Heart left ventricle (tissue), 13 donors: Measurements from ENCODE around the gene MBP.

Experiments used
- POLR2A ChIP-seq, 2 donors: fragments of 450-650 bp; IDR thresholded peaks; one replicate each; pipeline ENCODE4 v1.6.1; 2017; ENCODE audit warnings: antibody characterized with exemption in 2 of 2, mild to moderate bottlenecking in 2 of 2, moderate library complexity in 2 of 2
- TF ChIP-seq, protein P1 (sequence below), 12 donors: fragments of 200-600 bp; sonication (generic) in 4 of 12; IDR thresholded peaks; one replicate each; pipeline versions ENCODE4 v1.5.0 to v1.8.0; 2018 to 2022; ENCODE audit warnings: antibody characterized with exemption in 12 of 12, mild to moderate bottlenecking in 5 of 12
- donor health status: ischemic (EF 13 %, LVEDD 7.1; RV severe dilation, severe dysfunction).
- donor health status: DM: no; HTN: yes; CAD: no.
- donor health status: DM: no; HTN: no; CAD: no.
- donor health status: ischemic (EF 25% LVEDD 6.9; RV normal size, moderate dysfunction).
- donor health status: ischemic (EF 25% LVEDD 5.7; RV mildly dilated, moderate dysfunction).
- donor health status: ischemic (EF 35%, LVEDD 5.7; RV mildly dilated, moderate dysfunction).
- donor health status: nonischemic (EF 11% LVEDD 7.7; RV severe dilation, severe dysfunction).
- donor health status: DM: yes; HTN: yes; CAD: no.
- donor health status: PGD.
- donor health status: ischemic (EF 29% LVEDD 5.4; RV normal size, mild dysfunction).
- donor health status: nonischemic (EF 23%, LVEDD 6.1; RV moderate dilation, normal function).

DNA sequence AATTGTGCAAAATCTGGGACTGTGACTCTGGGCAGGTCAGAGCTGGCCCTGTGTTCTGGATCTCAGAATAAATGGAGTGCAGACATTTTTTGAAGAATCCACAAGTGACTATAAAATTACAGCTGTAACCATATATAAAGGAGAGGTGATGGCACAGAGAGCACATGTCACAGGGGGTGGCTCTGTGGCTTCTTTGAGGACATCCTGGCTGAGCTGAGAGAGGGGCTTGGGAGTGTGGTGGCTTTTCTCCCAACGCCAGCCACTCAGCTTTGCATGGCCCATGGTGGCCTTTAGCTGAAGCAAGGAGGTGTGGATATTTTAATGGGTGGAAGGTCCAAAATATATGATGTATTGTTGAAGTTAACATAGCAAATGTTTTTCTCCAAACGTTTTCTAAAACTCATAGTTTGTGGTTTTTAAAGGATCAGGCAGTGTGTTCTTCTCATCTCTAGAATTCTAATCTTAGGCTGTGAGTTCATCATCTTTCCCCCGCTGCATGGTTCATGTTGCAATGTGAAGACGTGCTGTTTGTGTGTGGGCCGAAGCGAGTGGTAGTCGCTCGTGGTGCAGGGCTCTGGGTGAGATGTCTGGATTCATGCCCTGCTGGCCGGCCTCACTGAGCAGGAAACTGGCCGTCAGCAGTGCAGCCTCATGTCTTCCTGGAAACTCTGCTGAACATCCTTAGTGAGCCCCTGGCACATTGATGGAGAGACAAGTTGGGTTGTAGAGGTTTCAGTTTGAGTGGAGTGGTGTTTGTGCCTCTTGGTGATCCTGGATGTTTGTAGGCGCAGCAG lies 200.4 kb downstream of the MBP start:
- TF ChIP-seq, protein P1, sequence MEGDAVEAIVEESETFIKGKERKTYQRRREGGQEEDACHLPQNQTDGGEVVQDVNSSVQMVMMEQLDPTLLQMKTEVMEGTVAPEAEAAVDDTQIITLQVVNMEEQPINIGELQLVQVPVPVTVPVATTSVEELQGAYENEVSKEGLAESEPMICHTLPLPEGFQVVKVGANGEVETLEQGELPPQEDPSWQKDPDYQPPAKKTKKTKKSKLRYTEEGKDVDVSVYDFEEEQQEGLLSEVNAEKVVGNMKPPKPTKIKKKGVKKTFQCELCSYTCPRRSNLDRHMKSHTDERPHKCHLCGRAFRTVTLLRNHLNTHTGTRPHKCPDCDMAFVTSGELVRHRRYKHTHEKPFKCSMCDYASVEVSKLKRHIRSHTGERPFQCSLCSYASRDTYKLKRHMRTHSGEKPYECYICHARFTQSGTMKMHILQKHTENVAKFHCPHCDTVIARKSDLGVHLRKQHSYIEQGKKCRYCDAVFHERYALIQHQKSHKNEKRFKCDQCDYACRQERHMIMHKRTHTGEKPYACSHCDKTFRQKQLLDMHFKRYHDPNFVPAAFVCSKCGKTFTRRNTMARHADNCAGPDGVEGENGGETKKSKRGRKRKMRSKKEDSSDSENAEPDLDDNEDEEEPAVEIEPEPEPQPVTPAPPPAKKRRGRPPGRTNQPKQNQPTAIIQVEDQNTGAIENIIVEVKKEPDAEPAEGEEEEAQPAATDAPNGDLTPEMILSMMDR (IDR thresholded peaks at IDR 0.05): no peak
- TF ChIP-seq POLR2A (IDR thresholded peaks at IDR 0.05): no peak
